GM12892 (cell line): ENCODE measurements around the gene NDUFB2.

Experiments used
- POLR2A ChIP-seq: IDR thresholded peaks from 2 replicates; pipeline ENCODE4 v1.6.1; 2011; ENCODE audit warnings: low read depth, low read length, control low read depth
- POLR2AphosphoS5 ChIP-seq: IDR thresholded peaks from 2 replicates; pipeline ENCODE4 v1.6.1; 2011; ENCODE audit warnings: low read depth, low read length, control low read depth
- TAF1 ChIP-seq: IDR thresholded peaks from 2 replicates; pipeline ENCODE4 v1.6.1; 2011; ENCODE audit warnings: low read depth, mild to moderate bottlenecking, control low read depth, low read length, borderline replicate concordance

DNA sequence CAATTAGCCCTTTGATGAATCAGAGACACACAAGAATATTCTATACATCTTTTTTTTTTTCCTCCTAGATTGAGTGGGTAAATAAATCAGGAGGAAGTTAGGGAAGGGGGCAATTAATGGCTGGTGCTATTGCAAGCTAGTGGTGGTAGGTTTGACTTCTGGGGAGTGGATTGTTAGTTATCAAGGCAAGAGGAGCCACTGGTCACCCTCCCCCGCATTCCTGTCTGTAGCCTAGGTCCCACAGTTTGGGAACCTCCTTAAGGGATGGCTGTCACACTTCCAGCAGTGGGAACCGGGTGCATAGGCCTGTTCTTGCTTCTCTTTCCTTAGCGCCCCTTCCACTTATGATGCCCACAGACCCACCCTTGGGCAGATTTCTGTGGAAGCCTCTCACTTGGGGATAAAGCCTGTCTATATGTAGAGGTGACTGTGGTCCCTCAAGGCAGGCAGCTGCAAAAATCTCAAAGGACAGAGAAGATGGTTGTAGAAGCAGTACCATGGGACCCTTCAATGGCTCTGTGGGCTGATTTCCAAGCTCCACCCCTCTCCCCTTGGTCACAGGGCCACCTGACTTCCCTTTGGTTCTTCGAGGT, 26.1 kb upstream of the NDUFB2 start:
- TF ChIP-seq POLR2A (no peak), POLR2AphosphoS5 (no peak), TAF1 (no peak)
